ENCODE measurements around the gene ANKS1A. TPM values are rescaled to one million over a fixed set of nuclear protein-coding genes. Genes with fewer than 3 reads are reported as not detected.

The ANKS1A gene
- total RNA-seq, 4 donors from 2014 or later = 25.7 to 49.7 (median 28.1) TPM

DNA sequence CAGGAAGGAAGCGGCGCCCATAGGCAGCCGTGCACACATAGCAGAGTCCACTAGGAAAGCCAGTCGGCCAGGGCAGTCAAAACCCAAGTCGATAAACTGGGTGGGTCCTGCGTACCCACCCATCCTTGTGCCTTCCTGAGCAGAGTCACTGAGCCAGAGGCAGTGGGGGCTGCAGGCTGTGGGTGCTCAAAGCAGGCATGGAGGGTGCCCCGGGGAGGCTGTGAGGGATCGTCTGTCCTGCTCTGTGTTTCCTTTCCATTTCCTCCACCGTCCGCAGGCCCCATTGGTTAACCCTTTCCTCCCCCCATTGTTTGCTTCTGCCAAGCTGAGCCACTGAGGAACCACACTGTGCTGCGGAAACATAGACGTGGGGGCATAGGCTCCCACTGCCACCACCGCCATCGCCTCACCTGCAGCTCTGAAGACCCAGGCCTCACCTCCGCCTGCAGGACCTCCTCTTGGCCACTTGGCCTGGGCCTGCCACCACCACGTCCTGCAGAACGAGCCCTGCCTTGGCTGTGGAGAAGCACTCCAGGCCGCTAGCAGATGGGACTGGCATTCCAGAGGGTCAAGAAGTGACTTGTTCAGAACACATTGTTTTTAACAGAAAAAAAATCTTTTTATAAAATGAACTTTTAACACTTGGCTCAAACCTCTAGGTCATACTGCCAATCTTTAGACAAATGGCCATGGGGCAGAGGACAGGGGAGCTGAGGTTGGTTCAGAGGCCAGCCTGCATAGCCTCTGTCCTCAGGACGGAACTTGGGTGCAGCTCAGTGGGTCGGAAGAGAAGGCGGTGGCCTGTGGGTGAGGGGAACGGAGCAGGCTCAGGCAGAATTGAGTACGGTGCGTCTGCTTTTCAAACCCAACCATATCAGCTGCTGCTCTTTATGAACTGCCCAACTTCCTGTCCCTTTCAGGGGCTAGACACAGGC is 199.5 kb downstream of the ANKS1A start:
- ATAC-seq (ENCODE audit: low FRiP score) (no peak), DNase-seq (ENCODE audit: low spot score) (no peak)
- TF ChIP-seq, protein P1, sequence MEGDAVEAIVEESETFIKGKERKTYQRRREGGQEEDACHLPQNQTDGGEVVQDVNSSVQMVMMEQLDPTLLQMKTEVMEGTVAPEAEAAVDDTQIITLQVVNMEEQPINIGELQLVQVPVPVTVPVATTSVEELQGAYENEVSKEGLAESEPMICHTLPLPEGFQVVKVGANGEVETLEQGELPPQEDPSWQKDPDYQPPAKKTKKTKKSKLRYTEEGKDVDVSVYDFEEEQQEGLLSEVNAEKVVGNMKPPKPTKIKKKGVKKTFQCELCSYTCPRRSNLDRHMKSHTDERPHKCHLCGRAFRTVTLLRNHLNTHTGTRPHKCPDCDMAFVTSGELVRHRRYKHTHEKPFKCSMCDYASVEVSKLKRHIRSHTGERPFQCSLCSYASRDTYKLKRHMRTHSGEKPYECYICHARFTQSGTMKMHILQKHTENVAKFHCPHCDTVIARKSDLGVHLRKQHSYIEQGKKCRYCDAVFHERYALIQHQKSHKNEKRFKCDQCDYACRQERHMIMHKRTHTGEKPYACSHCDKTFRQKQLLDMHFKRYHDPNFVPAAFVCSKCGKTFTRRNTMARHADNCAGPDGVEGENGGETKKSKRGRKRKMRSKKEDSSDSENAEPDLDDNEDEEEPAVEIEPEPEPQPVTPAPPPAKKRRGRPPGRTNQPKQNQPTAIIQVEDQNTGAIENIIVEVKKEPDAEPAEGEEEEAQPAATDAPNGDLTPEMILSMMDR (IDR thresholded peaks at IDR 0.05) = no peak

DNA sequence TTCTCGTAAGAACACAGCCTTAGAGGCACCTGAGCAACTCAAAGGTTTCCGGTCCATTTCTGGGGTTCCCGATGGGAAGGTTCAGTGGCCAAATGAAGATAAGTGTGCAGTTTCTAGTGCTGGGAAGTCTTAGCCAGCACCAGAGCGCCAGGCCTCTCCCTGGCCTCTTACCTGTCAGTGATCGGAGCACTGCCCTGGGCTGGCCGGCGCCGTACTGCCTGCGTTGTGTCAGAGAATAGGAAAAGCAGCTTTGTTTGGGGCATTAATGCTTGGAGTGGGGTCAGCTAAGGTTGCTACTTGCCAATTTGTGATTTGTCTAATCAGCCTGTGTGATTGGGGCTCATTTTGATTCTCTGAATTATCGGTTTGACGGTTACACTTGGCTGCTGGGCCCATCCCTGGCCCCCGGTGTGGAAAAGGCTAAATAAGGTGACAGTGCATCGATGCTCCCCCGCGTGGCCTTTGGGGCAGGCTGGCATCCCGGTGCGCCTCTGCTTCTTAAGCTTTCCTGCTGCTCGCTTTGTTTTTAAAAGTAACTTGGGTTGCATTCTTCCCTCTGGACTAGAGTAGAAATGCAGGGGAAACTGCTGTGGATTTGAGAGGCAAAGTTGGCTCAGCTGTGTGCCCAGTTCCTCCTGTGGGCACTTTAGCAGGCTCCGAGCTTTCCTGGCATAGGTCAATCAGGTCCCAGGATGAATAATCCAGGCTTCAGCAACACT is 200.3 kb downstream of the ANKS1A start:
- TF ChIP-seq, protein P1 (IDR thresholded peaks at IDR 0.05) = no peak
- no peak for DNase-seq (ENCODE audit: low spot score)
- no peak for ATAC-seq (ENCODE audit: low FRiP score)

DNA sequence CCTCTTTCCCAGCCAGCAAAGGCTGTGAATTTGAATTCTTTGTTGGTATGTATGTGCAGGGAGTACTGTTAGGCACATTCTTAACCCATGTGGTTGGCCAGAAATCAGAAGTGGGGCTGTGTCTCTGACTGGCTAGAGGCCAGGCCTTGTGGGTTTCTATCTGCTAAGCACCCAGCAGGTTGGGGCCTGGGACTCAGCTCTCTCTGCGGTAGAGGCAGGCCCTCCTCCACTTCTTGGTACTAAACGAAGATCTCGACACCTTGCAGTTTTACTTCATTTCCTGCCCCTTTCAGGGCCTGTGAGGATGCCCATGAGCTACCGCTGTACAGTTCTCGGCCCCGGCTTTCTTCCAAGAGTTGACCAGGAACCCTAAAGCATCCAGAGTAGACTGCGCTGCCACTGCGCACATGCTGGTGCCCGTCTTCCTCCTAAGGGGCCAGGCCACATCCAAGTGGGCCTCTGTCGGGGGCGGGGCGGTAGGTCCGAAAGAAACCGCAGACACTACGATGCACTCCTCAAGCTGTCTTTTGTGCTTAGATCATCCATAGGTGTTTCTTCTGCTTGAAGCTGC is 201.0 kb downstream of the ANKS1A start:
- DNase-seq (ENCODE audit: low spot score) (no peak), ATAC-seq (ENCODE audit: low FRiP score) (peak; percentile 31)
- TF ChIP-seq, protein P1 (IDR thresholded peaks at IDR 0.05) = no peak

DNA sequence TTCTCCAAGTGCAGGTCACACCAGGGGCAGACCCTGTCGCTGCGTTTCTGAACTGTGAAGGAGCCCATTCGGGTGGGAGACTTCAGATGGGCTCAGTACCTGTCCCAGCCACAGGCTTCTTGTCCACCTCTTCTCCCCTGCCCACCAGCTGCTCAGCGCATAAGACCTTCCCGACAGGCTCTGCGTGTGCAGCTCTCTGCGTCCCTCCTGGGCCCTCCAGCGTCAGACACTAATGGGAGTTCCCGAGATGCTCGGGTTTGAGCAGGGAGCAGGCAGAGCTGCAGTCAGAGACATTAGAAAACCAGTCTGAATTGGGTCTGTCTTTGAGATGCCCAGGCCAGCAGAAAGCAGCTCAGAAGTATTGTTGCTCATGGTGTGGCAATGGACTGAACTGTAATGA is 201.7 kb downstream of the ANKS1A start:
- ATAC-seq (ENCODE audit: low FRiP score) (no peak), DNase-seq (ENCODE audit: low spot score) (no peak)
- TF ChIP-seq, protein P1 (IDR thresholded peaks at IDR 0.05) = no peak

DNA sequence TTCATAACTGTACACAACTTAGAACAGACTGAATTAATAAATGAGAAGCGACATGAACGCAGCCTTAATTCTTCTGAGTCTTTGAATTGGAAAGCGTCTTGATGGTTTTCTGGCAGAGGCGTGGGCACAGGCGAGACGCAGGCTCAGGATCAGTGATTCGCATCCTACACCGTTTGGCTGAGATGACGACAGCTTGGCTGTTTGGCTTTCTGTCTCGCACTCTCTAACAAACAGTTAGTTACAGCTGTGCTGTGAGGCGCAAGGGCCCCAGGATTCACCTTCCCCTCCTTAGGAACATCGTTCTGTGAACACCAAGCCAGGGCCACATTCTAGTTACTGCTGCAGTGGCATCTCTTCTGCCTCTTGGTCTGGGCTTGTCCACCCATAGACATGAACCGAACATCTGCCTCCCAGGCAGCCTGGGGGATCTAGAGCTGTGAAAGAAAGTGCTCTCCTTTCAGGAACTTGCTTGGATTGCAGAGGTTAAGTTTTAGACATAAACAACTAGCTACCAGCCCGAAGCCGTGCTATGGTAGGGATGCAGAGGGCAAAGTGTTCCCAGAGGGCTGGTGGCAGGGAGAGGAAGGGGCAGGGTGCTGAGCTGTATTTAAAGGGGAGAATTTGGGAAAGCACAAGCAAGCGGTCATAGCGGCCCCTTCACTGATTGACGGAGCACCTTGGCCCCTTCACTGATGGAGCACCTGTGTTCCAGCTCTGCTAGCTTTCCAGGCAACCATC is 202.5 kb downstream of the ANKS1A start:
- ATAC-seq (ENCODE audit: low FRiP score) (no peak), DNase-seq (ENCODE audit: low spot score) (no peak)
- TF ChIP-seq, protein P1 (IDR thresholded peaks at IDR 0.05) = no peak

DNA sequence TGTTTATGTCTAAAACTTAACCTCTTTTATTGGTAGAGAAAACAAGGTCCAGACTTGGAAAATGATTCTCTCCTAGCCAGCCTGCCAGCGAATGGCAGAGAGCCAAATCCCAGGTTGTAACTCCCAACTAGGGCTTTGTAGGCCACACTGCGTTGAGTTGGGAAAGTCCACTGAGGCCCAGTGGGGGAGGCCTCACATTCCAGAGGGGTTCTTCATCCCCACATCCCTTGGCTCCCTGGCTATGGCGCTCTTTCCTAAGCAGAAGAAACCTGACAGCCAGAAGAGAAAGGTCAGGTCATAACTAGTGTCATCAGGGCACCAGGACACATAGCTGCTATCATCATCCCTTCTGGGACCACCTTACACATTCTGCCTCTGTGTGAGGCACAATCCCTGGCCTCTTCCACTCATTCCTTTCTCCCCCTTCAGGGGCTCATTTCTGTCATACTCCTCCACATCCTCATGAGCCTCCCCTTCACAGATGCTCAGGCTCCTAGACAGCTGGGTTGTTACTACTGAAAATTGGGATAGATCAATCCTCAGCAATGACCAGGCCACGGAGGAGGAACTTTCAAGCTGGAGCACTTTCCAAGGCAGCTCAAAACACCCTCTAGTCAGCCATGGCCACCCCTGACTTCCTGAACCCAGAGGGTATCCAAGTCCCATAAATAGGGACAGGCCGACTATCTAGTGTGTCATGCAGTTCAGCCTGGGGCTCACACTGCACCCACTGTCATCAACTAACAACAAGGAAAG is 203.5 kb downstream of the ANKS1A start:
- no peak for DNase-seq (ENCODE audit: low spot score)
- TF ChIP-seq, protein P1 (IDR thresholded peaks at IDR 0.05) = no peak
- peak; percentile 51 for ATAC-seq (ENCODE audit: low FRiP score)
